GM21528 (cell line): ENCODE results near the gene KIAA1671.
"Not testable (repeated sequence)": the region's sequence is repeated elsewhere in the genome, so short reads cannot be mapped to it uniquely, and the experiment has no call there.

ENCODE experiments used
- ATAC-seq: cut with Tn5 transposase; IDR thresholded peaks from one replicate; pipeline ENCODE4 v1.9.1; 2021; ENCODE audit warnings: mild to moderate bottlenecking, moderate library complexity; ENCODE audit not compliant: unreplicated experiment, low FRiP score

Gene KIAA1671

DNA sequence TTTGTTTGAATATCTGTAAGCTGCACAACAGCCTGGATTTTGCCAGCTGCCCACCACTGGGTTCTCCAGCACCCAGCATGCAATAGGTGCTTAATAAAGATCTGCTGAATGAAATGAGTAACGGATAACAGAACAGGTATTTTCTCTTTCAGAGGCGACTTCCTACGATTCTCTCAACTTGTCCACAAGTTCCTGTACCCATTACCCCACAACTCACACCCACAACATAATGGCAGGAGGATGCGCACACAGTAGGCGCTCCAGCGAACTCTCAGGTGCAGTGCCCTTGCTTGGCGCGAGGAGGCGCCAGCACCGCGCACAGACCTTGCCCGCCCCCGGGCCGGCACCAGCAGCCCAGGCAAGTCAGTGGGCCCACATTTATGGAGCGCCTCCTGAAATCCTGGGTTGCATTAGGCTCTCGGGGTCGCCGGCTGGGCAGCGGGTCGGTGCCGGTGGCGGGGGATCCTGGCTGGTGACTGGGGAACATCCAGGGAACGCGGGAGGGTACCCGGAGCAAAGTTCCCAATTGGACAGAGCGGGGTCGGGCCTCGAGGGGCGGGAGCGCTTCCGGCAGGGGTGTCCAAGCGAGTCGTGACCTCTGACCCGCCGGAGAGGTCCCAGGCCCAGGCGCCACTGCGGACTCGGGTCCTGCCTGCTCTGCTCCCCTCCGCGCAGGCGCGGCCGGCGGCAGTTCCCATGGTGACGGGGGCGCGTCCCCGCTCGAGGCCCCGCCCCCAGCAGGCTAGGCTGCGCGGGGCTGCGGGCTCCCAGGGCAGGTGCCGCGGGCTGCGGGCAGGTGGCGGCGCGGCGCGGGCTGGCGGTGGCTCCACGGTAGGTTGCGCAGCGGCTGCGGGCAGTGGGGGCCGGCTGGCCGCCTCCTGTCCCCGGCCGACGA, at the start of gene KIAA1671:
Gene KIAA1671 (plus strand): TSS at position 775 of the 895 bp plus-strand sequence. CDS start 75,284 bp downstream, outside the sequence.
- no peak for ATAC-seq

DNA sequence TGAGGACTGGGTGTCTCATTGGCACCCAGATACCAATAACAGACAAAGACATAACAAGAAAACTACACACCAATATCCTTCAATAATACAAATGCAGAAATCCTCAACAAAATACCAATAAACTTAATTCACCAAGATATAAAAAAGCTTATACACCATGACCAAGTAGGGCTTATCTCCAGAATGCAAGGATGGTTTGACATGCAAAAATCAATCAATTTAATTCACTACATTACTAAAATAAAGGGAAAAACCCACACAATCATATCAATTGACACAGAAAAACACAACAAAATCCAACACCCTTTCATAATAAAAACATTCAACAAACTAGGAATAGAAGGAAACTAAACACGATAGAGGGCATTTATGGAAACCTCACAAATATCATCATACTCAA, 46.6 kb upstream of the KIAA1671 start:
- ATAC-seq: no peak

DNA sequence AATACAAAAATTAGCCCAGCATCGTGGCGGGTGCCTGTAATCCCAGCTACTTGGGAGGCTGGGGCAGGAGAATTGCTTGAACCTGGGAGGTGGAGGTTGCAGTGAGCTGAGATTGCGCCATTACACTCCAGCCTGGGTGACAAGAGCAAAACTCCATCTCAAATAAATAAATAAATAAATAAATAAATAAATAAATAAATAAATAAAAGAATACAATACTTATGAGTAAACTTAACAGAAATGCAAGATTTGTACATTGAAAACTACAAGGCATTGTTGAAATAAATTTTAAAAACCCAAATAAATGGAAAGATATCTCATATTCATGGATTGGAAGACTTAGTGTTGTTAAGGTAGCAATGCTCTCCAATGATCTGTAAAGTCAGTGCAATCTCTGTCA, 45.4 kb upstream of the KIAA1671 start:
- ATAC-seq: not testable (repeated sequence)

DNA sequence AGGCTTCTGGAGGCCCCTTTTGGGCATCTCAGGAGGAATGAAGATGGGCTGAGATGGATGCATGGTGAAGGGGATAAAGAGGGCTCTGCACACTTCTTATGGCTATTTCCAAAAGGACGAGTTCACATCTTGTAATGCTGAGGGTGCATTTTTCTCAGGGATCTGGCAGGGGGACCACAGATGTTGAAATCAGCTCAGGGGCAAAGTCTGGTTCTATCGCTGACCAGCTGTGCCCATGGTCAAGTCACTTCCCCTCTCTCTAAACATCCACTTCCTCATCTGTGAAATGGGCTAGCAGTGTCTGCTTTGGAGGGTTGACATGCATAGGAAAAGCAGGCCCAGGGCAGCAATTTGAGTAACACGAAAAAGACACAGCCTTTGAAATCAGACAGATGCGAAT, 32.5 kb upstream of the KIAA1671 start:
- no peak for ATAC-seq

DNA sequence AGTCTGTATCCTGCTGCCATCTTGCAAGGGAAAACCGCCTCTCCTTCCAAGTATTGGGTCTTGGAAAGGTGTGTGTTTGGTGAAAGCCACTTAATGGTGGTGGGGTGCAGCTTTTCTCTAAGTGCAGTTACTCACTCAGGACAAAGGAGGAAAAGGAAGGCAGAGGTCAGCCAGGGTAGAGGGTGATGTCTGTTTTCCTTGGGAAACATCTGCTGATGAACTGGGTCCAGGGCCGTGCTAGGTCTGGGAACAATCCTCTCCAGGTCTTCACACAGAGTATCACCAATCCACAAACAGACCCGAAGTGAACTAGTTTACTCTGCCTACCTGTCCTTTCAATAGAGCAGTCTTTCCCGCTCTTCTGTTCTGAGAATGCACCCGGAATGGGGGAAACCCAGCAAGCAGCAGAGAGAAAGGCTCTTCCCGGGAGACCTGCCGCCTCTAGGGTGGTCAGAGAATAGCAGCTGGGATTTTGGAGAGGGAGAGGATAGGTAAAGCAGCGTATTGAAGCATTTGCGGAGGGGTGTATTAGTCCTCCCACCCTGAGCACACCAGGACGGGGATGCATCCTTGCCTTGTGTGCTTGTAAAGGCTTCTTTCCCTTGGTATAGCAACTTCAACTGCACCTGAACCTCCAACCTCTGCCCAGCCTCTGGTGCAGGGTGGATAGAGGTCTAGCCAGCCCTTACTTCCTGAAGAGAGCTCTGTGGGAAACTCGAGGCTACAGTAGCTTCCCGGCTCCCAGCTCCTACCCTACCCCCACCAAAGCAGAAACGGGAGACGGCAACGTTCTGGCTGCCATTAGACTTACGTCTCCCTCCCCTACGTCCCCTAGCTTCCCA, 26.7 kb upstream of the KIAA1671 start:
- no peak for ATAC-seq

DNA sequence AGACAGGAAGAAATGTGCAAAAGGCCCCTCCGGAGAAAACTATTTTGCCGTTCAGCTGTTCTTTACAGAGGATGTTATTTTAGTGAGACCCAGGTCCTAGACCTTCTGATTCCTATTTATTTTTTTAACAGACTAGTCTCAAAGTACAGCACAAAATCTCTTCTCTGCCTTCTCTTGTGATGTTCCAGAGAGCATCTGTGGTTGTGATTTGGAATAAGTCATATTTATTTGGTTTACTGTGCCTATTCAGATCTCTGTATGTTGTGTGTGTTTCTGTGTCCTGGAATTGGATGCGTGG, 26.1 kb upstream of the KIAA1671 start:
- ATAC-seq: no peak

DNA sequence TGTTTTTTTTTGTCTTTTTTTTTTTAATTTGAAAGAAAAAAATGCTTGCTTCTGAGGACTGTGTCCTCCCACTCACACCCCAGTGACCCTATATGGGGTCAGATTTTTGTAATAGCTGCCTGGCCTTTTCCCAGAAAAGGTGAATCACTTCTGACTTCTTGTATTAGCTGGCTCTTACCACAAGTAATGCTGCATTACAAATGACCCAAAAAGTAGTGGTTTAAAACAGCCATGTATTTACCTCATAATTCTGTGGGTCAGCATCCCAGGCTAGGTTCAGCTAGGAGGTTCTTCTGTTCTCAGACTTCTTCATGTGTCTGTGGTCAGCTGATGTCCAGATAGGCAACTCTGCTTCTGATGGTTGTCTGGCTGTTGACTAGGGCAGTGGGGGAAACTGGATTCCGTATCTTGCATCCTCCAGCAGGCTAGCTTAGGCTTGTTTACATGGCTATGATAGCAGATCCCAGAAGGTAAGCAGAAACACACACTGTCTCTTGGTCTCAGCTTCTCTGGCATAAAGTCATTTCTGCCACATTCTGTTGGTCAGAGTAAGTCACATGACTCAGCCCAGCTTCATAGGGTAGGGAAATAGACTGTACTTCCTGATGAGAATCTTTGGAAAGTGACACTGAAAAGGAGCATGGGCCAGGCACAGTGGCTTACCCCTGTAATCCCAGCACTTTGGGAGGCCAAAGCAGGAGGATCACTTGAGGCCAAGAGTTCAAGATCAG, 25.5 kb upstream of the KIAA1671 start:
- no peak for ATAC-seq

DNA sequence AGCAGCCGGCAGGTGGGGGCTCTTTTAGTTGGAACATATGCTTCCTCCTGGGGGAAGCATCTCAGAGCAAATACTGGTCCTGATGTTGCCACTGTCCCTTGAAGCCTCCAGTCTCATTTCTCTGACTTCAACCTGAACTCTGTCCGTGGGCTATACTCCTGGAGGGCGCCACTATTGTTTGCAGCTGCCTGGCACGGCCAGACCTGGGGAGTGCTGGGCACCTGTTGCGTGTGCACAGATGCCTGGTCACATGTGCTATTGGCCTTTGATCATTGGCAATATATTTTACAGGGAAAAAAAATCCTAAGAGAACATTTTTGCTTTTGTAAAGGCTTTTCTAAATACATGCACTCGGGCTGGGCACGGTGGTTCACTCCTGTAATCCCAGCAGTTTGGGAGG, 24.2 kb upstream of the KIAA1671 start:
- ATAC-seq: no peak

DNA sequence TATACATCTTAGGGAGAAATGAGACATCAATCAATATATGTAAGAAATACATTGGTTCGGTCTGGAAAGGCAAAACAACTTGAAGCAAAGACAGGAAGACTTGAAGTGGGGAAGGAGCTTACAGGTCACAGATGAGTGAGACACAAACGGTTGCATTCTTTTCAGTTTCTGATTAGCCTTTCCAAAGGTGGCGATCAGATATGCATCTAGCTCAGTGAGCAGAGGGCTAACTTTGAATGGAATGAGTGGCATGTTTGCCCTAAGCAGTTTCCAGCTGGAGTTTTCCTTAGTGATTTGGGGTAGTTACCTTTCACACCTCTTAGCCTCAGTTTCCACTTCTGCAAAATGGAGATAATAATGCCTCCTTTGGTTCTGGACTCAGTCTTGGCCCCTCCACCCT, 21.8 kb upstream of the KIAA1671 start:
- no peak for ATAC-seq

DNA sequence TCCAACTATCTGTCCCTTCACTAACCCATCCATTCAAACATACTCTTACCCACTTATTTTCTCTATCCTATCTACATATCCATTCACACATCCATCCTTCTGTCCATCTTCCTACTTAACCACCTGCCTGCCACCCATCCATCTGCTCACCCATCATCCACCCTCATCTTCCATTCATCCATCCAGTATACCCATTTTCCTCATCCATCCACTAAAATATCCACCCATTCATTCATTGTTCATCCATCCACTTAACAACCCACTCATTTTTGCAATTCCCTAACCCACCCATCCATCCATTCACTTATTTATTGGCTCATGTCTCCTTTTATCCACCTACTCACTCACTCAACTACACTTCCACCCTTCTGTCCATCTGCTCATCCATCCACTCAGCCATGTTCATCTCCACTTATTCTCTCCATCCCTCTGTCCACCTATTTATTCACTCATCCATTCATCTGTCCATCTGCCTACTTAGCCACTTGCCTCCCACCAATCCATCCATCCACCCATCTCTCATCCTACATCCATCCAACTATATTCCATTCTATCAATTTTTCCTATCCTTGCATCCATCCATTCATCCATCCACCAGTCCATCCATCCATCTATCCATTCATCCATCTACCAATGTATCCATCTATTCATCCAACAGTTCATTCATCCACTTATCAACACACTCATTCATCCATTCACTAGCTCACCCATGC, 16.6 kb upstream of the KIAA1671 start:
- no peak for ATAC-seq

DNA sequence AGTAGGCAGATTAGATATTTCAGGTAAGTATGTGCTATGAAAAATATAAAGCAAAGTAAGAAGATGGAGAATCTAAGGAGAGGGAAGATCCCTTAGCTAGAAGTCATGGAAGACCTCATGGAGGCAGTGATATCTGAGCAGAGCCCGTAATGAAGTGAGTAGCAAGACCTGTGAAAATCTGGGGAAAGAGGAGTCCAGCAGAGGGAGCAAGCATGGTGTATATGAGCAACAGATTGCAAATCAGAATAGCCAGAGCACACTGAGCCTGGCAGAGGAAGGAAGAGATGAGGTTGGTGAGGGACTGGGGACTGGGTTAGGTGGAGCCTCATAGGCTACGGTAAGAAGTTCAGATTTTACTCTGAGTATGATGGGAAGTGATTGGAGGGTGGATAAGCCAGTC, 15.4 kb upstream of the KIAA1671 start:
- no peak for ATAC-seq

DNA sequence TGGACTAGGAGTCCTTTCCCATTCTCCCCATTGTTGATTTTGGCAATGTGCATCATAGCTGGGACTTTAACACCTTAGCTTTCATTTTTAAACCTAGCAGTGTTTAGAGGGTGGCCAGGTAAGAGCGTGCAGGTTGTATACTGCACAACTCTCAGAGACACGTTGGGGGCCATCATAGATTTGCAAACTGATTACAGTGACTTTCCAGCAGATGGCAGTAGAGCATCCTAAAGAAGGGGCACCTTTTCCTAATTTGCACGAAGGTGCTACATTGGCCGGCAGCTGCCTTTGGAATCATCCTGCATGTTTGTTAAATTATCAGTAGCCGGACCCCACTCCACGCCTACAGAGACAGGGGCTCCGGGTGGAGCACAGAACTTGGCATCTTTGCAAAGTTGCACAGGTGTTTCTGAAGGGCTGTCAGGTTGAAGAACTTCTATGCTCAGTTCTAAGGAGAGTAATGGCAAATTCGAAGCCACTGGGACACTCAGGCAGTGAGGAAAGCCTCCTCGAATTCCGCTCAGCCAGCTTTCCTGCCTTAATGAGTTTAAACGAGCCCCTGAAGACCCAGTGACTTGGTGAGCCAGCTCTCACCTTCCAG, 13.7 kb upstream of the KIAA1671 start:
- ATAC-seq: no peak

DNA sequence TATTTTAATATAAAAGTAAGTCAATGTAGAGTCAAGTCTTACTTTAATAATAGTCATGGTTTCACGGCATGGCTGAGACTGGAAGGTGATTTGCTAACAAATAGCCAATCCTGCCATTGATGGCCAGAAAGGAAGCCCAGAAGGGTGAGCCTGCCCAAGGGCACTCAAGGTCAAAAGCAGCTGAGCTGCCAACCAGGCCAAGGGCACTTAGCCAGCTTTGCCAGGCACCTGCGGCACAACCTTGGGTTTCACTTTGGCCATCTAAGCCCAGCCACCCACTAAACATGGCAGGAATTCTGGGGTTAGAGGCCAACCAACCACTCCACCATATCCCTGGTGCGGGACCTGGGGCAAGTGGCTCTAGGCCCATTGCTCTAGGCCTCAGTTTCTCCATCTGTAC, 10.2 kb upstream of the KIAA1671 start:
- ATAC-seq: no peak

DNA sequence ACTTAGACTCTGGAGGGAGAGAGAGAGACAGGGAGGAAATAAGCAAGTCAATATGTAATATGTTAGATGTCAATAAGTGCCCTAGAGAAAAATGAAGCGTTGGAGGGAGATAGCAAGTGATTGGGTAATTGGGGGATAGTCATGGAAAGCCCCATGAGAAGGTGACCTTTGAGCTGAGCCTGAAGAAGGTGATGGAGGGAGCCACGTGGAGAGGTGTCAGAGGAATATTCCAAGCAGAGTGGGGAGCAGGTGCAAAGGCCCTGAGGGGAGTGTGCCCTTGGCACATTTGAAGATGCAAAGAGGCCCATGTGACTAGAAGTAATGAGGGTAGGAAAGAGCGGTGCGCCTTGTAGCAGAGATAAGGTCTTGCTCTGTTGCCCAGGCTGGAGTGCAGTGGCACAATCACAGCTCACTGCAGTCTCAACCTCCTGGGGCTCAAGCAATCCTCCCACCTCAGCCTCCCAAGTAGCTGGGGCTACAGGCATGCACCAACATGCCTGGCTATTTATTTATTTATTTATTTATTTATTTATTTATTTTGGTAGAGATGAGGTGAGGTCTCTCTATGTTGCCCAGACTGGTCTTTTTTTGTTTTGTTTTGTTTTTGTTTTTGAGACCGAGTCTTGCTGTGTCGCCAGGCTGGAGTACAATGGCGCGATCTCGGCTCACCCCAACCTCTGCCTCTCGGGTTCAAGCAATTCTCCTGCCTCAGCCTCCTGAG, 8.1 kb upstream of the KIAA1671 start:
- no peak for ATAC-seq

DNA sequence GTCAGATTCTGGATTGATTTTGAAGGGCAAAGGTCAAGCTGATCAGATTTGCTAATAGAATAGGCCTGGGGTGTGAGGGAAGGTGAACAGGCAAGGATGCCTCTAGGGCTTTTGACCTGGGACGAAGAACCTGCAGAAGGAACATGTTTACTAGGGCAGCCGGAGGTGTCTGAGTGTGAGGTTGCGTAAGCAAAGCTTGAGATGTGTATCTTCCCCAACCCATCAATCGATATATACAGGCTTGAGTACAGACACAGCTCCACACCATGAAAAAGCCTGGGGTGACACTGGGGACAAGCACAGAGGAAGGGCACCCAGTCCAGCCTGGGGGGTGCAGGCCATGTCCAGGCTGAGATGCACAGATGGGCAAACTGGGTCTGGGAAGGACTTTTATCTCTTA, 7.1 kb upstream of the KIAA1671 start:
- no peak for ATAC-seq

DNA sequence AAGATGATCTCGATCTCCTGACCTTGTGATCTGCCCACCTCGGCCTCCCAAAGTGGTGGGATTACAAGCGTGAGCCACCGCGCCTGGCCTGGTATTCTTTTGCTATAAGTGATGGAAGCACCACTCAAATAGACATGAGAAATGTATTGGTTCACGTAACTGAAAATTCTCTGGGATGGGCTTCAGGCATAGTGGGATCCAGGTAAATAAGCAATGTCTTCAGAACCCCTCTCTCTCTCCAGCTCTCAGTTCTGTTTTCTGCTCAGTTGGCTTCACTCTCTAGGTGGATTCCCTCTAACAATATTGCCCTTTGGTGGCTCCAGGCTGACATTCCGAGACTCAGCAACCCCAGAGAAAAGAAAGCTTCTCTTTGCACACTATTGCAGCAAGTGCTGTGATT, 5.1 kb upstream of the KIAA1671 start:
- ATAC-seq: no peak

DNA sequence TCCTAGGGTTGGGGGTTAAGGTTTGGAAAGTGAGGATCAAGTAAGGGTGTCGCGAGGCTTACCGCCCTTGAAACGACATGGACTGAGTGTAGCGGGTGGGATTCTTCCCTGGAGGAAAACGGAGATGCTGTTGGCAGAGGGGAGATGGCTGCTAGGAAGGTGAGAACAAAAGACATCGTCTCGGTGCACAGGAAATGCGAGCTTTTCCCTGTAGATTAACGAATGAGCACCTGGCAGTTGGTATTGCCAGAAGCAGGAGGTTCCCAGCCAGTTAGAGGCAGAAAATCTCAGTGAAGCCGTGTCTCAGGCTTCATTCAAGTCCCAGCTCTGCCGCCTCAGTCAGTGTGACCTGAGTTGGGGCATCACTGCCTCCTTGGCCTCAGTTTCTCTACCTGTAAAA, 4.6 kb upstream of the KIAA1671 start:
- no peak for ATAC-seq

DNA sequence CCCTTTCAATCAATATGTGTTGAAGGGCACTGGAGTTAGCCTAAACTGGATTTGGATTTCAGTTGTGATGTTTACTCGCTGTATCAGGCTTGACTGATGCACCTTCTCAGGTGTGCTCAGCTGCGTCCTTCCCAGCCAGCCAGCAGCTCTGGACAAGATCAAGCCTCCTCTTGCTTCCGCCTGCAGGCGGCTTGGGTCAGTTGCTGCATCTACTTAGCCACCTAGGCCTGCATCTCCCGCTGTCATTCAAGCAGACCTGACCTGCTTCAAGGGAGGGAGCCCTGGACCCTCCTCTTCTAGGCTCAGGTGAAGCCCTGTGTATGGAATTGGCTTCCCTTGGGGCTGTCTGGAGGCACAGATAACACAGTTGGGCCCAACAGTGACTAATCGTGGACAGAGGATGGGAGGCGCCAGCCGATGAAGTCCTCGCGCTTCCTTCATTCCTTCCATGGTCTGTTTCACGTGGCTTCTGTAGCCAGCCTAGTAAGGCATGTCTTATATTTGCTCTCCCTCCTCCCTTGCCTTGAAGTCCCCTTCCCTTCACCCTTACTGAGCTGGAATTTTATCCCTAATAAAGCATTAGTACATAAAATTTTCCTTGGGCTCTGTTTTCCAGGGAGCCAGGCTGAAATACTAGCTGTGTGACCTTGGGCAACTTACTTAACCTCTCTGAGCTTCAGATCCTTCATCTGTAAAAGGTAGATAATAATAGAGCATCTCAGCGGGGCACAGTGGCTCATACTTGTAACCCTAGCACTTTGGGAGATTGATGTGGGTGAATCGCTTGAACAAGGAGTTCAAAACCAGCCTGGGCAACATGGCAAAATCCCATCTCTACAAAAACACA, 3.9 kb upstream of the KIAA1671 start:
- ATAC-seq: no peak
